Fibroblast of lung (primary cell): ENCODE results near the gene R3HDML.

Source experiments
- CTCF ChIP-seq, 2 donors: IDR thresholded peaks in 1 of 2; conservative IDR thresholded peaks in 1 of 2; 1 replicate in 1 of 2; 2 replicates in 1 of 2; pipeline ENCODE4 v1.5.1; 2011 to 2012; ENCODE audit warnings: low read length in 2 of 2, control low read depth in 1 of 2, inconsistent platforms in 1 of 2, low read depth in 1 of 2, mild to moderate bottlenecking in 1 of 2
- EZH2 ChIP-seq: IDR thresholded peaks from 2 replicates; pipeline ENCODE4 v1.5.1; 2012; ENCODE audit warnings: low read length, control low read depth, mild to moderate bottlenecking; ENCODE audit errors: missing control alignments

DNA sequence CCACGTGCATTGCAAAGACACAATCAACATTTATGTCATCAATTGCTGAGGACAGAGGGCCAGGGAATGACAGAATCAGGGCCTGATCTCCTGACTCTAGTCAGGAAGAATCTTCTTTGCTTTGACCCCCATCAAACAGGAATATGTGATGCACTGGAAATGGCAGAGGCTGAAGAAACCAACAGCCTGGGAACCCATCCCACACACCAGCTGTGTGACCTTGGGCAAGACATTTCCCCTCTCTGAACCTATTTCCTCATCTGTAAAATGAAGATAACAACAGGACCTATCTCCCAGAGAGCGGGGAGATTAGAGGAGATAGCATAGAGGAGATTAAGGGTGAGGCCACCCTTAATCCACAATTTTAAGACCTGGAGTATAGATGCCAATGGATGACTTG lies 20.2 kb downstream of the R3HDML start:
- TF ChIP-seq CTCF (conservative IDR thresholded peaks at IDR 0.05 in 1 of 2, IDR thresholded peaks at IDR 0.05 in 1 of 2; ENCODE audit: low read depth in 1 of 2, low read length in 2 of 2) (no peak), EZH2 (no peak)
